IMR-90 (cell line): ENCODE data around the gene SPANXN3. TPM values are rescaled to one million over a fixed set of nuclear protein-coding genes. Genes with fewer than 3 reads are reported as not detected.

Experiments used
- polyA plus RNA-seq, 3 experiments: library from polyadenylated mRNA; depleted of rRNA; stranded (reverse); fragments of >200 nt; gene quantifications; 2 replicates each; pipeline ENCODE4 v1.2.3, GENCODE V29; 2012; ENCODE audit warnings: low replicate concordance in 1 of 3
- total RNA-seq: library from RNA; depleted of rRNA; stranded (reverse); fragments of >200 nt; gene quantifications from 2 replicates; pipeline ENCODE4 v1.2.3, GENCODE V29; 2012; rRNA removed

Gene SPANXN3
- total and polyA plus RNA-seq, 2 of the 4 experiments (the other 2 are of a cell fraction) = not detected

Other genes starting within 250 kb of the SPANXN3 start
- gene SLITRK4, start 118.6 kb upstream of the SPANXN3 start, total RNA-seq = not detected in 2 replicates
- gene SLITRK4, start 118.6 kb upstream of the SPANXN3 start, polyA plus RNA-seq (2012; rRNA removed) = not detected in 2 replicates
- not detected in 2 replicates for gene SPANXN2, start 203.3 kb upstream of the SPANXN3 start, total RNA-seq
- gene SPANXN2, start 203.3 kb upstream of the SPANXN3 start, polyA plus RNA-seq (2012; rRNA removed) = not detected in 2 replicates